Limb (tissue), 2 donors: ENCODE measurements around the gene AKAP10.
"Not testable (repeated sequence)": the region's sequence is repeated elsewhere in the genome, so short reads cannot be mapped to it uniquely, and the experiment has no call there.

Experiments used
- DNase-seq, 2 donors: peaks; one replicate each; pipeline ENCODE4 v3.0.0-alpha.2; 2016; ENCODE audit errors: extremely low spot score in 2 of 2

Gene AKAP10

DNA sequence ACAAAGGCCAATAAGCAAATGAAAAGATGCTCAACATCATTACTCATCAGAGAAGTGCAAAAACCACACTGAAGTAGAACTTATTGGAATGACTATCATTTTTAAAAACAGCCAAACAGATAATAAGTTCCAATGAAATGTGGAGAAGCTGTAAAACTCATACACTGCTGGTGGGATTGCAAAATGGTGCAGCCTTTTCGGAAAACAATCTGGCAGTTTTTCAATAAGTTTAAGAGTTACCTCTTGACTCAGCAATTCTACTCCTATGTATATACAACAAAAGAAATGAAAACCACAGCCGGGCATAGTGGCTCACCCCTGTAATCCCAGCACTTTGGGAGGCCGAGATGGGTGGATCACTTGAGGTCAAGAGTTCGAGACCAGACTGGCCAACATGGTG is 49.3 kb downstream of the AKAP10 start:
- DNase-seq: no peak

DNA sequence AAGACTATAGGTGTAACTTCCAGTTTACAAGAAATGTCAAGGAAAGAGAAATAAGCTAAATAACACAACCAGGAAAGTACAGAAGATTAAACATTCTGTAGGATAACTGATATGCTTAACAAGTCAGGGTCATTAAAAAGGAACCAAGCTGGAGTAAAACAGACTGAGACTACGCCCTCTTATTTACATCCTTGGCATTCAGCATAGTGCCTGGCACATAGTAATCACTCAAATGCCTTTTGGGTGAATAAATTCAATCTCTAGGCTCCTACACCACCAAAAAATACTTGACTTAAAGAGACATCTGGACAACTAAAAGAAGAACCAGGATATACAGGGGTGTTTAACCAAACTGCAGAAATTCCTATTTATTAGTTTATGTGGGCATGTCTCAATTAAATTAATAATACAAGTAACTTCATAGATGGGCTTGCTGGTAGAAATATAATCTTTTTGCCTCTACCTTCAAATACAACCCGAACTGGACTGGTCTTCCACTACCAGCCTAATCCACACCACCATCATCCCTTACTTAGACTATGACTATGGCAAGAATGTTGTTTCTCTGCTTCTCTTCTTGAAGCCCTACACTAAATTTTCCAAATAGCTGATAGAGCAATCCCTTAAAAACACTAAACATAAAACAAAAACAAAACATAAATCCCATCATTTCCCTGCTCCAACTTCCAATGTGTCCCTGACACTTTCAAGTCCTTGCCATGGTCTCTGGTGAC is 62.2 kb downstream of the AKAP10 start:
- DNase-seq: no peak

DNA sequence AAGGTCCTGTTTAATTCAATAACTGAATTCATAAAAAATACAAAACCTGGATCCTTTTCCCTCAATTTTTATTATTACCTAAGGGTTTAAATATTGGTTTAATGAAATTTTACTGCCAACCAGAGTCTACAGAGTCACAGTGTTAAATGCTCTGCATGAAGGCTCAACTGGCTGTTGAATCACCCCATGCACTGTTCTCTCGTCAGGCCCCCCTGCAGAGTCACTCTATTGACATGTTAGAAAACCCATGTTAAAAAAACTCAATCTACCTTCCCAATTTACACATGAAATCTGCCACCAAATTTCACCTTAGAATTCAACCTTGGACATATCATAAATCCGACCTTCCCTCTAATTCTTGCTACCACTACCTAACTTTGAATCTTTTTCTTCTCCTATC is 66.6 kb downstream of the AKAP10 start:
- no peak for DNase-seq

DNA sequence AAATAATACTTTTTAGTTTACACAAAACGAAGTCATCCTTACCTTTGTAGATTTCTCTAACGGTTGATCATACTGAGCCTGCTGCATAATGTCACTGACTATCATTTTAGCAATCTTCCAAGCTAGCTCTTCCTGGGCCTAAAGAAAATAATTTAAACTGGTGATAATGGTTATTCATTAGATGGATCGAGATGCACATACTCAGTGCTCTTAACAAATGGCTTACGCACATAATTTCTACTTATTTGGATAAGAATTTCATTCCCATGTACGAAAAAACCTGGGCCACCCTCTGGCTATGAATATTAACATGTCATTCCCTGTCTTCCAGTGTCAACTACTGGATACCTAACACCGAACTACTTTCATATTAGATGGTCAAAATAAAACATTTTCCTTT is 68.5 kb downstream of the AKAP10 start:
- DNase-seq: no peak

DNA sequence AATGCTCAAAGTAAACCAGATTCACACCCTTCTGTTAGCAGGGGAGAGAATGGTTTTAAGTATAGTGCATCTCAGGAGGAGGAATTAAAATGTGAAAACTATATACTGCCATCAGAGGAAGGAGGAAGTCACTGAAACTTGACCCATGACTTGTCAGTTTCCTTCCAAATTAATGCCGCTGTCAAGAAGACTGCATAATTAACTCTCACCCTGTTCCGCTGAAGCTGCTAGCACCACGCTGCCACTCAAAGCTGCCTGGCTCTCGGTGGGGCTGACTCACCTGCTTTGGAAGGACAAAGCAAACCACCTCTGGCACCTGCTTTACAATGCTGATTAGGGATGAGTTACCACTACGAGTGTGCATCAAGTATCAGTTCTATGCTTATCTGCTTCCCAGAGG is 72.1 kb downstream of the AKAP10 start:
- DNase-seq: no peak

DNA sequence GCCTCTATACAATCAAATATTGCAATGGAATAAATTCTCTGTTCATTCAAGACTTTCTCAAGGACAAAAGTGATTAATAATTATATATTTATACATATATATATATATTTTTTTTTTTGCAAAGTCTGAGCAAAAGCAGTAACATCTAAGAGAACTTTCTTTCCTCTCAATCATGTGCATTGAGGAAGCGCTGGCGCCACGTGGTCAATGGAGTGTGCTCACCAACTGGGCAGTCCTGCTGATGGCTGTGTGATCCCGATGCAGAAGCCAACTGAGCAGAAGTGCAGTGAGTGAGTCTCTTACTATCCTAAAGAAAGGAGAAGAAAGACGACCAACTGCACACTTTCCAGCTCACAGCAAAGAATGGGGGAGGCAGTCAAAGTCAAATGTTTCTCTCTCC is 72.7 kb downstream of the AKAP10 start:
- DNase-seq: no peak

DNA sequence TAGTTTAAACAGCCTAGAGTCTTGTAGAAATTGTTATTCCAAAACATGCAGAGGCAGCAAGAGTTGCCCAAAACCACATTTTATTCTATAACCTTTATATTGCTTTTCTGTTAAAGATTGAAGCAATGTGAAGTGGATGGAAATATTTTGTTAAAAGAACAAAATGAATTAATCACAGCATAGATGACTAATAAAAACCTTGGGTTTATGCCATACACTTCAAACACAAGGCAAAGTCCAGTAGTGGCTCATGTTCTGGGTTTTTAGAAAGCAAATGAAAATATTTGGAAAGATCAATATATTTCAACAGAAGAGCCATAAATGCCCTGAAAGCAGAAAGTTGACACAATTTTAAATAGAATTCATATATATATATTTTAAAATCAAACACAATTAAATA is 73.2 kb downstream of the AKAP10 start:
- DNase-seq: no peak

DNA sequence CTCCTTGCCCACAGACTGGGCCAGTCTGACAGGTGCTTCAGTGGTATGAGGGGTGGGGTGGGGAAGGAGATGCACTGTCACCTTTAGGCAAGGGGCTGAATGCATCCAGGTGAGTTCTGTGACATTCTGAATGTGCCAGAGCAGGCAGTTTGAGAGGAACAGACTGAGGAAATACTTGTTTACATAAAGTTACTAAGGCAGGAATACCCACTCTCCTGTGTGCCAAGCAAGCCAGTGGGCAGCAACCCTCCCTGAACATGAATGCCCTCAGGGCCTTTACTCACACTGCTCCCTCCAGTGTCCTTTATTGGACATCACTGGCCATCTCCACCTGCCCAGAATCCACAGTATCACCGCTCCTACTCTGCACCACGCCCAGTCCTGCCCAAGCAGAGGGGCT is 76.8 kb downstream of the AKAP10 start:
- DNase-seq: no peak

DNA sequence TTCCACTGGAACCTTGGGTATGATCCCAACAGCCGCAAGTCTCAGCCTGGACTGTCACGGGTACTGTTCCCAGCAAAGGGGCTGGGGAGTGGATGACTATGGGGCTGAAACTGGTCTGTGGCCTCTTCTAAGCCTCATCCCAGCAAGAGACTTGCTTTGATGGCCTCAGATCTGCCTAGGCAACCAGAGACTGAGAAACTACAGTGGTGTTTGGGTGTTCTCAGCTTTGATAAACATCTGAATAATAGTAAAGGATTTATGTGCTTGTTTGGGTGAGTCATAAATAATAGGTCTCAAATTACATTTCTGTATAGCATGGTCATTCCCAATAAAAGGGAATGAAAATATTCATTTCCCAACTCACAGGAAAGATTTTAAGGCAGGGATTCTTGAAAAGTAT is 79.7 kb downstream of the AKAP10 start:
- no peak for DNase-seq

DNA sequence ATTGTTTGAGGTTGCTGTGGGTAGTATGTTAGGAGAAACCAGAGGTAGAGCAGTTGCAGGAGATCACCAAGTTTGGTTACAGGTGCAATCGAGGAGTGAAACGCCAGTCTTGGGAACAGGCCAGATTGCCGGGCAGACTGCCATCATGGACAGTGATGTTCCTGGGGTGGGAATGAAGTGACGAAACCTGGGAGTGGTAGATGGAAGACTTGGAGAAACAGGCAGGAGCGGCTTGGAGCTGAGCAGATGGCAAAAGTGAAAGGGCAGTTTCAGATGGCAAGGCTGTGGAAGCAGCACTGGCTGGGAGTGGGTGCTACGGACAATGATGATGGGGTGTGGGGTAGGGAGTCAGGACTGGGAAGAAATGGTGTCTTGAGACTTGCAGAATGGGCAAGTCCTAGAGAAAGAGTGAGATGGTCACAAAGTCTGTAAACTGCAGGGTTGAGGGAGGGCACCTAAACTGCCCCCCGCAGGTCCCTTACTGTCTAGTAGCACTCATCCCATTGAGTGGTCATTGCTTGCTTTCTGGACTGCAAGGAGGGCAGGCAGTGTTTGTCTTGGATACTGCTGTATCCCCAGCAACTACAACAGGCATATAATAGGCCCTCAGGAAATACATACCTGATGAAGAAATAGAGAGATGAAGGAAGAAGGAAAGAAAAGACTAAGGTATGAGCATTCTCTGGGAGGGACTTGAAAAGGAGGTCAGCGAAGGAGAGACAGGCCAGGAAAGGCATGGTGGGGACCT is 80.4 kb downstream of the AKAP10 start:
- no peak for DNase-seq

DNA sequence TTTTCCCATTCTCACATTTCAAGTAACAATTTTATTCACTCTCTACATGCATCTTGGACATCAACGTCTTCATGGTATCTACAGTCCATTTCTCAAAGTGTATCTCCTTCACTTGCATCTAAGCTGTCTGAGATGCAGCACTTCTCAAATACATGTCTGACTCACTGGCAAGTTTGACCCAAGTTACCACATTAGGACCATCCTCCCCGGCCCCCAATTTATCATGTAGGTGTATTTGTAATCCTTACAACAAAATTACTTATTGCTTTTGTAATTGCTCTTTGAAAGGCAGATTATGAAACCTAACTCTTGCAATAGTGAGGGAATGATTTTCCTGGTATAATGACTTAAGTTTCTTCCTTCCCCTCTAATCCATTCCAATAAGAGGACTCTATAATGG is 80.9 kb downstream of the AKAP10 start:
- DNase-seq: no peak

DNA sequence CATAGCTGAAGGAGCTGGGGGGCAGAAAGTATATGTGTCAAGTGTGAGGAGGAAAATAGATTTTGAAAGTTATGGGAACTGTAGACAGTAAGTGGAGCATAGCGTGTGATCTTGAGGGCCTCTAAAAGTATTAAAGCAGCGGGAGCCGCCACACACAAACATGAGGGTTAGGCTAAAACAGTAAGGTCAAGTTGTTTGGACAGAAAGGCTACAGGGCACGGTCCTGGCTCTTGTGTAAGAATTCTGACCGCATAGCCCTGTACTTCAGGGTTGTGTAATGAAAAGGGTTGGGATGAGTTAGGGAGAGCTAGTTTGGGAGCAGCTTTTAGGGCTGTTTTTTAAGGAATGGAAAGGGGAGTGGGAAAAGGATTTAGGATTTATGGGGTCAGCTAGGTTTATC is 87.1 kb downstream of the AKAP10 start:
- DNase-seq: not testable (repeated sequence)

DNA sequence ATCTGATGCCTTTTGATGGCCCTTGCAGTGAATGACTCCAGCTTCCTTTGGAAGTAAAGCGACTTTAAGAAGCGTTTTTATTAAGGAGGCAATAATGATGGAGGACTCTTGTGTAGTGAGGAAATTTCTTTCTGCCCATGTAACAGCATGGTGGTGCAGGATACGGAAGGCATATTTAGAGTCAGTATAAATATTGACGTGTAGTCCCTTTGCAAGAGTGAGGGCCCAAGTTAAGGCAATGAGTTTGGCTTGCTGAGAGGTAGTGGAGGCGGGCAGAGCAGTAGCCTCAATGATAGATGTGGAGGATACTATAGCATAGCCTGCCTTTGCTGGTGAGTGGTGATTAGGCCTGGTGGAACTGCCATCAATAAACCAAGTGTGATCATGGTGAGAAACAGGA is 87.6 kb downstream of the AKAP10 start:
- not testable (repeated sequence) for DNase-seq

DNA sequence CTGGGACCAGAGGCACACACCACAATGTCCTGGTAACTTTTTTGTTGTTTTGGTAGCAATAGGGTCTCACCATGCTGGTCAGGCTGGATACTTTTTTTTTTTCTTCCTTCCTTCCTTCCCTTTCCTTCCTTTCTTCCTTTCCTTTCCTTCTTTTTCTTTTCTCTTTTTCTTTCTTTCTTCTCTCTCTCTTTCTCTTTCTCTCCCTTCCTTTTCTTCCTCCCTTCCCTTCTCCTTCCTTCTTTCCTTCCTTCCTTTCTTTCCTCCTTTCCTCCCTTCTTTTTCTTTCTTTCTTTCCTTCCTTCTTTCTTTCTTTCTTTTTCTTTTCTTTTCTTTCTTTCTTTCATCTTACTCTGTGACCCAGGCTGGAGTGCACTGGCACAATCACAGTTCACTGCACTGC is 91.5 kb downstream of the AKAP10 start:
- no peak for DNase-seq

DNA sequence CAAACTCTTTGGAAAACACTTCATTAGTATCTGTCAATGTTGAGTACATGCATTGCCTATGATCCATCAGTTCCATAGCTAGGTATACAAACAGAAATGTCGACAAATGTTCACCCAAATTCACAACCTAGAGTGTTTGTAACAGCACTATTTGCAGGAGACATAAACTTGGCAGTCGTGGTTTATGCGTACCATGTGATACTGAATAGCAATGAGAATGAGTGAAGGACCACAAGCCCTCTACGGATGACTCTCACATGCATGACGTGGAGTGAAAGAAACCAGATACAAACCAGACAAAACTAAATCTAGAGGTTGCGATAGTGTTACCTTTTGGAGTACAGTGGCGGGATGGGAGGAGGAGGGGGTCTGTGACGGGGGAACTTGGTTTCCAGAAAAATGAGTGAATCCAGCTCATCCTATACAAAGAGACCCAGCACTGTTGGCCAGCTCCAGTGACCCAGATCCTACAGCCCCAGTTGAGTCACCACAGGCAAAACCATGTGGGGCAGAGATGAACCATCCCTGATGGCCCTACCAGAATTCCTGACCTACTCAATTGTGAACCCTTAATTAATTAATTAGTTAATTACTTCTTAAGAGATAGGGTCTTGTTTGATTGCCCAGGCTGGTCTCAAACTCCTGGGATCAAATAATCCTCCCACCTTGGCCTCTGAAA is 94.0 kb downstream of the AKAP10 start:
- DNase-seq: no peak

DNA sequence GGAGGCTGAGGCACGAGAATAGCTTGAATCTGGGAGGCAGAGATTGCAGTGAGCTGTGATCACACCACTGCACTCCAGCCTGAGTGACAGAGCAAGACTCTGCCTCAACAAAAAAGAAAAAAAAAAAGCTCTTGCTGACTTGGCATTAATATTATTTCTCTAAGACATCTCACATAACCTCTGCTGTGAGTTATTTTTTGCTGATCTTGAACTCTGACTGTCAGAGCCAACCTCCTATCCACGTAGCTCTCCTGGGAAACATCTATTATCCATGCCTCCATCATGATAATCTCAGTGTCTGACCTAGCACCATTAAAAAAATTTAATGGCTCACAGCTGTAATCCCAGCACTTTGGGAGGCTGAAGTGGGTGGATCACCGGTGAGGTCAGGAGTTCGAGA is 97.2 kb downstream of the AKAP10 start:
- no peak for DNase-seq

DNA sequence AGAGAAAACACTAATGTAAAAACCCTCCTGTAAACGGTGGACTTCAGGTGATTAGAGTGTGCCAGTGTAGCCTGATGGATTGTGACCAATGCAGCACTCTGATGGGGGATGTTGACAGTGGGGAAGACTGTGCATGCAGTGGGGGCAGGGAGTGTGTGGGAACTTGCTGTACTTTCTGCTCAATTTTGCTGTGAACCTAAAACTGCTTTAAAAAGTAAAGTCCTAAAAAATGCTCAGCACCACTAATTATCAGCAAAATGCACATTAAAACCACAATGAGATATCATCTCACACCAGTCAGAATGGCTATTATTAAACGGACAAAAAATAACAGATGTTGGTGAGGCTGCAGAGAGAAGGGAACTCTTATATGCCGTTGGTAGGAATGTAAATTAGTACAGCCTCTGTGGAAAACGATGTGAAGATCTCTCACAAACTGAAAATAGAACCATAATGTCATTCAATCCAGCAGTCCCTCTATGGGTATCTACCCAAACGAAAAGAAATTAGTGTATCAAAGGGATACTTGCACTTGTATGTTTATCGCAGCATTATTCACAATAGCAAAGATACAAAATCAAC is 100.2 kb downstream of the AKAP10 start:
- no peak for DNase-seq

DNA sequence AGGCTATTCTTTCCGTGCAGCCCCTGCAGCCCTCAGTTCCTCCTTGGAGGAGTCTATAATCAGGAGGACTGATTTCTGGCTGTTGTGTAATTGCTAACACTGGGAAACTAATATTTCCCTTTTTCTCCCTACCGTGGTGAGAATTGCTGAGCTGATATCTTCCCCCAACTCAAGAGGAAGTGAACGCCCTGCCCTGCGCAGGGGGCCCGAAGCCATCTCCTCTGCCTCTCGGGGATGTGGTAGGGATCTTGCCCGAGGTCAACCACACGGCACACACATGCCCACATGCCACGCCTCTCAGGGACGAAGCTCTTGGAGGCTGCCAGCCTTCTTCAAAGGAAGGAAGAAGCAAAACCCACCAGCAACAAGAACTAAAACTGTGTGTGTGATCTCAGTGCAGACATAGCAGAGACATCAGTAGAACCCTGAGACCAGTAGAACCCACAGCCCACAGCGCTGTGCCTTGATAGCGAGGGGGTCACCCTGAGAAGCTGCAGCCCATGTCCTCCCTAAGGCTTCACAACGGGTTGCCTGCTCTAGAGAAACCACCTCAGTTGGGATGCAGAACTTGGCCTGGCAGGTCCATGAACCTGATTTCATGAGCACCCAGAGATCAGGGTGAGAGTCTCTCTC is 101.0 kb downstream of the AKAP10 start:
- DNase-seq: no peak

DNA sequence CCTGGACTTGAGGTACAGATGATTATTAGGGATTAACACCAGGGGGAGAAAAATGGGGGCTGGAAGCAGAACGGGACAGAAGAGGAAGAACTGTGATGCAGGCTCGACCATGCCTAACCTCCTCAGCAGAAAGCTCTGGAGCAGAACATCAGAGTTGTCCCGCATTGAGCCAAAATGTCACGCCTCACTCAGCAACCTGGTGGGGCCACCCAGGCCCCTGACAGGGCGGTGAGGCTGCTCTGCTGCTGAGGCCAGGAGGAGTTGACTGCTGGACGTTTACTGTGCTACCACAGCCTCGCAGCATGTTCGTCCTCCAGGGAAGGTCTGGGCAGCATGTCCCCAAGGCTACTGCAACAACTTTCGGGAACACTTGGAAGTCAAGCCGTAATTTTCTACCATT is 103.4 kb downstream of the AKAP10 start:
- DNase-seq: no peak

DNA sequence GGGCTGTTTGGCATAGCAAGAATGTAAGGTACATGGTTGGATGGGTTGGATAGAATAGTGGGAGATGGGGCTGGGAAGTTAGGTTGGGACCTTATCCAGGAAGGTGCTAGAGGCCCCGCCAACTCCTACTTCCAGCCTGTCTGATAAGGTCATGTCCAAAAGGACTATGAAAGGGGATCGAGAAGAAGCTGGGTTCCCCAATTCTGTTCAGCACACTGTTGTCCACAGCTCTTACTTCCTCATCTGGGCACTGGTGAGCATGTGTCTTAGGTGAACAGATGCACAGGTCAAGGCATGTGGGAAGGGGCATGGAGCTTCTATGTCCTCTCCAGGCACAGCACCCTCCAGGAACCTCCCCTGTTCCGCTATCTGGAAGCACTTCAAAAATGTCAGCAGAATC is 104.3 kb downstream of the AKAP10 start:
- no peak for DNase-seq

DNA sequence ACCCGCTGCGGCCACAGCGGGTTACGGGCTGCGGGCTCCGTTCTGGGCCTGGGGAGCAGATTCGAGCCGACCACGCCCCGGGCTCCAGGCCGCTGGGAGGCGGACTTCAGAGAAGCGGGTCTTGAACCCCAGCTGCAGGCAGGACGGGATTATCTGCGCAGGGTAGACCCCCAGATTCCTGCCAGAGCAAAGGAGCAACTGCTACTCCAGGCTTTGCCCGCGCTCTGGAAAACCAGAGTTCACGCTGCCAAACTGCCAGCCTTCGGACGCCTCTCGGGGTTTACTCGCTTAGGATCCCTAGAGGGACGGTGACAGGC is 109.6 kb downstream of the AKAP10 start:
- DNase-seq: no peak
